NCI-H510A (cell line): ENCODE data around the gene ATRAID.
"Not testable (repeated sequence)": the region's sequence is repeated elsewhere in the genome, so short reads cannot be mapped to it uniquely, and the experiment has no call there.

Experiments used
- DNase-seq: peaks from one replicate; lab custom pipeline; 2025; lab: John Stamatoyannopoulos, UW

ATRAID gene

GRCh38 chr2:27194538-27195354 lies 17.1 kb upstream of the ATRAID start:
- no peak for DNase-seq

GRCh38 chr2:27195799-27196198 lies 16.0 kb upstream of the ATRAID start:
- DNase-seq: not testable (repeated sequence)

GRCh38 chr2:27198068-27198467 lies 13.8 kb upstream of the ATRAID start:
- DNase-seq: not testable (repeated sequence)

GRCh38 chr2:27198627-27199026 lies 13.2 kb upstream of the ATRAID start:
- no peak for DNase-seq

- no peak for DNase-seq
Observed at GRCh38 chr2:27199241-27199640, 12.6 kb upstream of the ATRAID start.

- no peak for DNase-seq
Observed at GRCh38 chr2:27201675-27202074, 10.2 kb upstream of the ATRAID start.

GRCh38 chr2:27202854-27203253 lies 9.0 kb upstream of the ATRAID start:
- no peak for DNase-seq

GRCh38 chr2:27203741-27204140 lies 8.1 kb upstream of the ATRAID start:
- DNase-seq: no peak

- no peak for DNase-seq
Observed at GRCh38 chr2:27204566-27204965, 7.3 kb upstream of the ATRAID start.

GRCh38 chr2:27205206-27205605 lies 6.6 kb upstream of the ATRAID start:
- no peak for DNase-seq

GRCh38 chr2:27206346-27206745 lies 5.5 kb upstream of the ATRAID start:
- no peak for DNase-seq

- DNase-seq: no peak
Observed at GRCh38 chr2:27208486-27209050, 3.3 kb upstream of the ATRAID start.

- no peak for DNase-seq
Observed at GRCh38 chr2:27209621-27210401, 2.0 kb upstream of the ATRAID start.

GRCh38 chr2:27211241-27211942 lies 449 bp upstream of the ATRAID start:
- peak; percentile 42 for DNase-seq

- no peak for DNase-seq
Observed at GRCh38 chr2:27212626-27213471, 1.0 kb downstream of the ATRAID start.

GRCh38 chr2:27214941-27215340 lies 3.1 kb downstream of the ATRAID start:
- DNase-seq: no peak

- no peak for DNase-seq
Observed at GRCh38 chr2:27216416-27217137, 4.7 kb downstream of the ATRAID start.

- DNase-seq: peak; percentile 87
Observed at GRCh38 chr2:27217173-27218121, 5.6 kb downstream of the ATRAID start, which contains the start of gene CAD. Gene CAD (plus strand): TSS chr2:27217369. CDS start chr2:27217552, 183 bp downstream.

- no peak for DNase-seq
Observed at GRCh38 chr2:27218614-27219013, 6.8 kb downstream of the ATRAID start.
